Caki2 (cell line): Measurements from ENCODE around the gene RIMS4. TPM values are rescaled to one million over a fixed set of nuclear protein-coding genes. Genes with fewer than 3 reads are reported as not detected.

ENCODE experiments used
- DNase-seq: peaks from one replicate; pipeline ENCODE4 v3.0.0-alpha.2; 2015; ENCODE audit warnings: low read depth
- in situ Hi-C: cut with HindIII; loops from 2 replicates; pipeline ENCODE4 v1.10.0; 2016; ENCODE audit warnings: low sequenced_read_pairs, low pct_unique_long_range_greater_than_20kb, mixed read lengths
- total RNA-seq: library from RNA; depleted of rRNA; stranded (reverse); fragments of >200 nt; shearing (Covaris generic); gene quantifications from 2 replicates; pipeline ENCODE4 v1.2.3, GENCODE V29; 2014; ENCODE audit warnings: low replicate concordance; rRNA removed

RIMS4 gene
- not detected in 2 replicates for total RNA-seq

- no peak for DNase-seq
- in situ Hi-C loops, result no loop called here
Observed at GRCh38 chr20:44810391-44811149, at the start of gene RIMS4. RIMS4 (minus strand) TSS chr20:44810546; CDS start chr20:44810271, 275 bp downstream.

- peak; percentile 34 for DNase-seq
- in situ Hi-C loops, result no loop called here
Observed at GRCh38 chr20:44858606-44859360, 48.4 kb upstream of the RIMS4 start.

GRCh38 chr20:44856856-44857448 is 46.6 kb upstream of the RIMS4 start:
- in situ Hi-C loops, result no loop called here

GRCh38 chr20:44856442-44856841 is 46.1 kb upstream of the RIMS4 start:
- in situ Hi-C loops, result no loop called here
- no peak for DNase-seq

More at GRCh38 chr20:44856856-44857448, 46.6 kb upstream of the RIMS4 start:
- no peak for DNase-seq

- DNase-seq, result no peak
- in situ Hi-C loops, result no loop called here
Observed at GRCh38 chr20:44851545-44851944, 41.2 kb upstream of the RIMS4 start.

GRCh38 chr20:44850837-44851236 is 40.5 kb upstream of the RIMS4 start:
- in situ Hi-C loops, result no loop called here
- DNase-seq, result no peak

GRCh38 chr20:44850272-44850671 is 39.9 kb upstream of the RIMS4 start:
- in situ Hi-C loops, result no loop called here
- DNase-seq, result no peak

GRCh38 chr20:44849703-44850102 is 39.4 kb upstream of the RIMS4 start:
- in situ Hi-C loops, result no loop called here
- no peak for DNase-seq

GRCh38 chr20:44848254-44849015 is 38.1 kb upstream of the RIMS4 start:
- no peak for DNase-seq

GRCh38 chr20:44843876-44844275 is 33.5 kb upstream of the RIMS4 start:
- DNase-seq, result no peak
- in situ Hi-C loops, result no loop called here

More at GRCh38 chr20:44848254-44849015, 38.1 kb upstream of the RIMS4 start:
- in situ Hi-C loops, result no loop called here

- in situ Hi-C loops, result no loop called here
- DNase-seq, result no peak
Observed at GRCh38 chr20:44841955-44842354, 31.6 kb upstream of the RIMS4 start.

- in situ Hi-C loops, result no loop called here
Observed at GRCh38 chr20:44840826-44841225, 30.5 kb upstream of the RIMS4 start.

GRCh38 chr20:44839481-44839880 is 29.1 kb upstream of the RIMS4 start:
- DNase-seq, result no peak
- in situ Hi-C loops, result no loop called here

More at GRCh38 chr20:44840826-44841225, 30.5 kb upstream of the RIMS4 start:
- DNase-seq, result no peak

- DNase-seq, result no peak
Observed at GRCh38 chr20:44838521-44838920, 28.2 kb upstream of the RIMS4 start.

GRCh38 chr20:44837946-44838345 is 27.6 kb upstream of the RIMS4 start:
- in situ Hi-C loops, result no loop called here
- DNase-seq, result no peak

More at GRCh38 chr20:44838521-44838920, 28.2 kb upstream of the RIMS4 start:
- in situ Hi-C loops, result no loop called here

GRCh38 chr20:44836601-44837120 is 26.3 kb upstream of the RIMS4 start:
- DNase-seq, result no peak
- in situ Hi-C loops, result no loop called here

- no peak for DNase-seq
- in situ Hi-C loops, result no loop called here
Observed at GRCh38 chr20:44835661-44836221, 25.4 kb upstream of the RIMS4 start.

GRCh38 chr20:44835116-44835515 is 24.8 kb upstream of the RIMS4 start:
- no peak for DNase-seq
- in situ Hi-C loops, result no loop called here
